T-cell (primary cell): ENCODE data around the gene MAPKBP1. TPM values are rescaled to one million over a fixed set of nuclear protein-coding genes. Genes with fewer than 3 reads are reported as not detected.

ENCODE experiments used
- ATAC-seq, 4 experiments: fragments of 200-7000 bp in 3 of 4; fragments of 150-1000 bp in 1 of 4; cut with Tn5 transposase; replicated peaks in 1 of 4; 1 replicate in 3 of 4; 2 replicates in 1 of 4; pipeline ENCODE4 v1.10.0; 2021; ENCODE audit warnings: moderate library complexity in 3 of 4, mild to moderate bottlenecking in 2 of 4, moderate number of reproducible peaks in 1 of 4
- CTCF ChIA-PET, 2 donors: fragments of 300-600 bp; sonication (Branson Sonifier 250); formaldehyde crosslinking; loops; one replicate each; lab custom pipeline; 2022; ENCODE audit warnings: antibody characterized with exemption in 2 of 2; lab: Charles Lee
- POLR2A ChIA-PET, 2 donors: fragments of 300-600 bp; sonication (Branson Sonifier 250); formaldehyde crosslinking; loops; one replicate each; lab custom pipeline; 2022; ENCODE audit warnings: antibody characterized with exemption in 2 of 2; lab: Charles Lee
- DNase-seq, 35 experiments: peaks; one replicate each; pipeline versions ENCODE4 v3.0.0 to v3.0.0-alpha.2; 2013 to 2023
- H3K27ac ChIP-seq: one replicate; pipeline ENCODE4 v1.5.1; 2013; ENCODE audit warnings: low read length
- H3K27me3 ChIP-seq, 2 experiments: replicated peaks in 1 of 2; 1 replicate in 1 of 2; 2 replicates in 1 of 2; pipeline versions ENCODE4 v1.6.1 to v1.7.0; 2013; ENCODE audit warnings: low read length in 1 of 2, mixed read lengths in 1 of 2; ENCODE audit not compliant: control insufficient read depth in 2 of 2, insufficient read depth in 2 of 2; ENCODE audit errors: extremely low read depth in 1 of 2
- H3K36me3 ChIP-seq, 2 donors: 1 replicate in 1 of 2; 2 replicates in 1 of 2; pipeline versions ENCODE4 v1.6.1 to v1.7.0; 2013; ENCODE audit warnings: low read length in 1 of 2; ENCODE audit not compliant: control insufficient read depth in 2 of 2, insufficient read depth in 1 of 2; ENCODE audit errors: extremely low read depth in 1 of 2
- H3K4me1 ChIP-seq, 2 experiments: 1 replicate in 1 of 2; 2 replicates in 1 of 2; pipeline versions ENCODE4 v1.6.1 to v1.7.0; 2013; ENCODE audit warnings: low read length in 2 of 2, mixed read lengths in 1 of 2; ENCODE audit not compliant: insufficient read depth in 2 of 2, control insufficient read depth in 1 of 2; ENCODE audit errors: extremely low read depth in 1 of 2
- H3K4me3 ChIP-seq, 2 donors: 1 replicate in 1 of 2; 2 replicates in 1 of 2; pipeline versions ENCODE4 v1.5.1 to v1.7.0; 2013; ENCODE audit warnings: mild to moderate bottlenecking in 2 of 2, low read length in 1 of 2, moderate library complexity in 1 of 2; ENCODE audit not compliant: control insufficient read depth in 1 of 2; ENCODE audit errors: extremely low read depth in 1 of 2
- H3K9me3 ChIP-seq: 2 replicates; pipeline ENCODE4 v1.7.0; 2013
- H3K27ac Mint-ChIP-seq, 2 donors: one replicate each; pipeline ENCODE4 v1.8.0; 2020 to 2021; ENCODE audit warnings: mild to moderate bottlenecking in 2 of 2, mixed read lengths in 2 of 2
- H3K27me3 Mint-ChIP-seq, 2 donors: one replicate each; pipeline ENCODE4 v1.8.0; 2021 to 2022; ENCODE audit warnings: mixed read lengths in 2 of 2
- H3K36me3 Mint-ChIP-seq: one replicate; pipeline ENCODE4 v1.8.0; 2021; ENCODE audit warnings: mixed read lengths
- H3K4me1 Mint-ChIP-seq, 3 donors: one replicate each; pipeline ENCODE4 v1.8.0; 2020 to 2022; ENCODE audit warnings: mixed read lengths in 3 of 3, mild to moderate bottlenecking in 1 of 3
- H3K4me3 Mint-ChIP-seq, 3 donors: one replicate each; pipeline ENCODE4 v1.8.0; 2020 to 2022; ENCODE audit warnings: mild to moderate bottlenecking in 3 of 3, mixed read lengths in 3 of 3, moderate library complexity in 3 of 3
- H3K9me3 Mint-ChIP-seq, 3 donors: one replicate each; pipeline ENCODE4 v1.8.0; 2020 to 2022; ENCODE audit warnings: mixed read lengths in 3 of 3
- WGBS: methylation state at CpG from one replicate; pipeline ENCODE4 v1.1.5; 2013; ENCODE audit warnings: missing lambda C conversion rate; ENCODE audit not compliant: insufficient coverage; 5-methylcytosine and 5-hydroxymethylcytosine counted together
- total RNA-seq, 35 experiments: library from RNA in 6 of 35; stranded (reverse) in 6 of 35; fragments of 120-200 nt in 1 of 35; gene quantifications; one replicate each; pipeline versions ENCODE4 v1.2.1 to v1.2.4 and lab custom pipeline; 2013 to 2026

The MAPKBP1 gene
- total RNA-seq, 5 donors from 2014 or later (not counting 1 experiment from before 2014, with no cell fraction given), result 37.0 to 44.8 (median 38.2) TPM

- Mint-ChIP-seq H3K27ac (no peak overlapping the region), H3K4me3 (no peak overlapping the region), H3K27me3 (no peaks in the 10 kb centered on the region), H3K4me1 (peaks cover 21 to 23% (median 22%) of the 10 kb centered on the region in 3 donors), H3K36me3 (no peaks in the 10 kb centered on the region), H3K9me3 (no peaks in the 10 kb centered on the region)
- Histone ChIP-seq H3K27ac (no peak overlapping the region), H3K36me3 (peaks cover 3 to 12% of the 10 kb centered on the region in 2 donors), H3K4me1 (peaks cover 9 to 17% of the 10 kb centered on the region in 2 experiments), H3K27me3 (no peaks in the 10 kb centered on the region), H3K9me3 (no peaks in the 10 kb centered on the region), H3K4me3 (no peak overlapping the region)
- ChIA-PET POLR2A (no interaction called here), CTCF (interaction anchor here in 1 of 2 donors (1.8 kb wide), 1 partner anchor 32 kb away, joined by 5 read pairs; the partner anchor contains the start of gene MAPKBP1)
- no peak for ATAC-seq
- 94% methylated on average over 5 of the region's 10 CpGs for WGBS
- no peak for DNase-seq
These were observed 32.3 kb downstream of the MAPKBP1 start for GRCh38 chr15:41806291-41807181.

GRCh38 chr15:41809121-41809520 lies 34.8 kb downstream of the MAPKBP1 start:
- H3K4me3 Mint-ChIP-seq, result no peak overlapping the region
- H3K27me3 Mint-ChIP-seq, result no peaks in the 10 kb centered on the region
- no peak for ATAC-seq
- H3K9me3 Mint-ChIP-seq, result no peaks in the 10 kb centered on the region
- no peak overlapping the region for H3K27ac ChIP-seq
- no peaks in the 10 kb centered on the region for H3K9me3 ChIP-seq
- POLR2A ChIA-PET, result no interaction called here
- peaks cover 12 to 16% of the 10 kb centered on the region in 2 donors for H3K36me3 ChIP-seq
- H3K4me3 ChIP-seq, result no peak overlapping the region
- no peak for DNase-seq
- peaks cover 9 to 21% of the 10 kb centered on the region in 2 experiments for H3K4me1 ChIP-seq
- CTCF ChIA-PET, result interaction anchor here (0.7 to 5.8 kb wide), 5 partner anchors 32 to 56 kb away, joined by 3 to 104 read pairs (median 3); partner anchors contain the start of gene MAPKBP1 (in 2 of the 2)
- H3K27ac Mint-ChIP-seq, result no peak overlapping the region
- no peaks in the 10 kb centered on the region for H3K27me3 ChIP-seq
- WGBS, result no CpG with 5 or more reads among the region's 2 CpGs
- peaks cover 6% of the 10 kb centered on the region for H3K36me3 Mint-ChIP-seq
- H3K4me1 Mint-ChIP-seq, result peaks cover 25 to 27% (median 26%) of the 10 kb centered on the region in 3 donors

- H3K27ac Mint-ChIP-seq, result peak overlapping the region in 1 of 2 donors; percentile 8
- H3K36me3 Mint-ChIP-seq, result peaks cover 10% of the 10 kb centered on the region
- H3K9me3 Mint-ChIP-seq, result no peaks in the 10 kb centered on the region
- H3K27me3 ChIP-seq, result no peaks in the 10 kb centered on the region
- peaks cover 9 to 19% of the 10 kb centered on the region in 2 experiments for H3K4me1 ChIP-seq
- H3K4me3 ChIP-seq, result no peak overlapping the region
- ATAC-seq (no peak), DNase-seq (no peak)
- H3K9me3 ChIP-seq, result no peaks in the 10 kb centered on the region
- no peak overlapping the region for H3K27ac ChIP-seq
- 63% methylated on average over 7 of the region's 12 CpGs for WGBS
- ChIA-PET POLR2A (no interaction called here), CTCF (interaction anchor here (0.7 to 5.8 kb wide), 6 partner anchors 13 to 1332 kb away, joined by 3 to 104 read pairs (median 5); partner anchors contain the start of gene MAPKBP1 (in 2 of the 2))
- peaks cover 20 to 22% (median 20%) of the 10 kb centered on the region in 3 donors for H3K4me1 Mint-ChIP-seq
- H3K36me3 ChIP-seq, result peaks cover 12 to 20% of the 10 kb centered on the region in 2 donors
- H3K4me3 Mint-ChIP-seq, result no peak overlapping the region
- H3K27me3 Mint-ChIP-seq, result no peaks in the 10 kb centered on the region
These were observed 35.4 kb downstream of the MAPKBP1 start for GRCh38 chr15:41809526-41810220.

GRCh38 chr15:41810651-41811431 lies 36.6 kb downstream of the MAPKBP1 start:
- no peak overlapping the region for H3K4me3 Mint-ChIP-seq
- ATAC-seq (peak in 2 of 4 experiments; percentile 18 to 21), DNase-seq (no peak)
- H3K9me3 Mint-ChIP-seq, result no peaks in the 10 kb centered on the region
- Histone ChIP-seq H3K27ac (no peak overlapping the region), H3K27me3 (no peaks in the 10 kb centered on the region), H3K4me1 (peaks cover 3 to 19% of the 10 kb centered on the region in 2 experiments), H3K9me3 (no peaks in the 10 kb centered on the region), H3K36me3 (peaks cover 12 to 28% of the 10 kb centered on the region in 2 donors), H3K4me3 (no peak overlapping the region)
- no peak overlapping the region for H3K27ac Mint-ChIP-seq
- peaks cover 17% of the 10 kb centered on the region in 3 donors for H3K4me1 Mint-ChIP-seq
- POLR2A ChIA-PET, result interaction anchor here (0.6 to 1.2 kb wide), 5 partner anchors 11 to 98 kb away, joined by 3 to 9 read pairs (median 7); no protein-coding TSS in a partner anchor
- CTCF ChIA-PET, result interaction anchor here (0.6 to 5.8 kb wide), 22 partner anchors 14 to 1330 kb away, joined by 3 to 104 read pairs (median 4); partner anchors contain the start of gene MAPKBP1 (in 2 of the 2)
- no peaks in the 10 kb centered on the region for H3K27me3 Mint-ChIP-seq
- 96% methylated on average over 3 of the region's 5 CpGs for WGBS
- H3K36me3 Mint-ChIP-seq, result peaks cover 16% of the 10 kb centered on the region

GRCh38 chr15:41811432-41812195 lies 37.3 kb downstream of the MAPKBP1 start:
- CTCF ChIA-PET, result interaction anchor here (0.8 to 5.8 kb wide), 15 partner anchors 9 to 346 kb away, joined by 3 to 104 read pairs (median 4); partner anchors contain the start of gene MAPKBP1 (in 2 of the 2)

More at GRCh38 chr15:41811432-41812195, 37.3 kb downstream of the MAPKBP1 start:
- Mint-ChIP-seq H3K9me3 (no peaks in the 10 kb centered on the region), H3K27ac (peak overlapping the region in 1 of 2 donors; percentile 48), H3K27me3 (no peaks in the 10 kb centered on the region), H3K4me3 (no peak overlapping the region), H3K4me1 (peaks cover 17% of the 10 kb centered on the region in 3 donors), H3K36me3 (peaks cover 19% of the 10 kb centered on the region)
- WGBS, result 3% methylated on average over 4 of the region's 18 CpGs
- ATAC-seq (peak; percentile 89 to 98 (median 90)), DNase-seq (peak; percentile 43 to 83 (median 69))
- Histone ChIP-seq H3K27me3 (no peaks in the 10 kb centered on the region), H3K27ac (no peak overlapping the region), H3K9me3 (no peaks in the 10 kb centered on the region), H3K36me3 (peaks cover 9 to 32% of the 10 kb centered on the region in 2 donors), H3K4me3 (no peak overlapping the region), H3K4me1 (peaks cover 0 to 19% of the 10 kb centered on the region in 2 experiments)
- POLR2A ChIA-PET, result interaction anchor here in 1 of 2 donors (0.7 to 1.2 kb wide), 2 partner anchors 34 to 38 kb away, joined by 3 to 4 read pairs; partner anchors contain the start of gene MAPKBP1
